ENCODE data around the gene SORBS1.

Gene SORBS1

GRCh38 chr10:95325863-95326262, 235.3 kb downstream of the SORBS1 start:
- no peak overlapping the region for H3K23ac ChIP-seq (ENCODE audit: low read length)
- H3K27ac ChIP-seq (ENCODE audit: low read depth, low read length): no peak overlapping the region
- H3K4ac ChIP-seq (ENCODE audit: low read depth, low read length): no peak overlapping the region
- no peak overlapping the region for H2AK5ac ChIP-seq (ENCODE audit: low read length)
- H3K9ac ChIP-seq (ENCODE audit: low read length): no peak overlapping the region
- H2BK5ac ChIP-seq (ENCODE audit: low read length): no peak overlapping the region
- no peaks in the 10 kb centered on the region for H3K79me2 ChIP-seq (ENCODE audit: control insufficient read depth, insufficient read depth, low read length)
- no peak overlapping the region for H2BK15ac ChIP-seq (replicated peaks; ENCODE audit: low read depth)
- H3K36me3 ChIP-seq (ENCODE audit: control insufficient read depth, insufficient read depth, low read length): no peaks in the 10 kb centered on the region
- H3K18ac ChIP-seq (ENCODE audit: low read length): no peak overlapping the region
- no peak overlapping the region for H3K56ac ChIP-seq (ENCODE audit: low read length)
- H4K5ac ChIP-seq (ENCODE audit: low read length): no peak overlapping the region
- no peaks in the 10 kb centered on the region for H3K79me1 ChIP-seq (ENCODE audit: low read length)
- no peak overlapping the region for H3K4me3 ChIP-seq (ENCODE audit: low read length)
- no peak overlapping the region for H4K8ac ChIP-seq (ENCODE audit: low read depth, low read length)
- WGBS (ENCODE audit: extremely low coverage, insufficient coverage, low lambda C conversion rate): no CpG with 5 or more reads among the region's 2 CpGs
- no peaks in the 10 kb centered on the region for H3K27me3 ChIP-seq (ENCODE audit: insufficient read depth, low read length, poor library complexity)
- no peak overlapping the region for H2BK120ac ChIP-seq (ENCODE audit: low read depth, low read length)
- no peak overlapping the region for H3K4me2 ChIP-seq (ENCODE audit: low read length)
- H3K4me1 ChIP-seq (ENCODE audit: control insufficient read depth, low read depth, low read length): no peaks in the 10 kb centered on the region
- DNase-seq: no peak

GRCh38 chr10:95324436-95325268, 236.5 kb downstream of the SORBS1 start:
- no peaks in the 10 kb centered on the region for H3K4me1 ChIP-seq (ENCODE audit: control insufficient read depth, low read depth, low read length)
- no peak overlapping the region for H2AK5ac ChIP-seq (ENCODE audit: low read length)
- H3K79me1 ChIP-seq (ENCODE audit: low read length): no peaks in the 10 kb centered on the region
- H4K8ac ChIP-seq (ENCODE audit: low read depth, low read length): no peak overlapping the region
- H3K23ac ChIP-seq (ENCODE audit: low read length): no peak overlapping the region
- no CpG with 5 or more reads among the region's 11 CpGs for WGBS (ENCODE audit: extremely low coverage, insufficient coverage, low lambda C conversion rate)
- no peak overlapping the region for H2BK15ac ChIP-seq (replicated peaks; ENCODE audit: low read depth)
- no peak overlapping the region for H3K4me2 ChIP-seq (ENCODE audit: low read length)
- H3K9ac ChIP-seq (ENCODE audit: low read length): no peak overlapping the region
- no peak overlapping the region for H3K4ac ChIP-seq (ENCODE audit: low read depth, low read length)
- DNase-seq: no peak
- H3K79me2 ChIP-seq (ENCODE audit: control insufficient read depth, insufficient read depth, low read length): no peaks in the 10 kb centered on the region
- H4K5ac ChIP-seq (ENCODE audit: low read length): no peak overlapping the region
- H3K36me3 ChIP-seq (ENCODE audit: control insufficient read depth, insufficient read depth, low read length): no peaks in the 10 kb centered on the region
- no peak overlapping the region for H3K4me3 ChIP-seq (ENCODE audit: low read length)
- H2BK120ac ChIP-seq (ENCODE audit: low read depth, low read length): no peak overlapping the region
- H3K56ac ChIP-seq (ENCODE audit: low read length): no peak overlapping the region
- H3K27me3 ChIP-seq (ENCODE audit: insufficient read depth, low read length, poor library complexity): no peaks in the 10 kb centered on the region
- H2BK5ac ChIP-seq (ENCODE audit: low read length): no peak overlapping the region
- H3K27ac ChIP-seq (ENCODE audit: low read depth, low read length): no peak overlapping the region
- H3K18ac ChIP-seq (ENCODE audit: low read length): no peak overlapping the region

GRCh38 chr10:95321554-95322301, 239.4 kb downstream of the SORBS1 start:
- Histone ChIP-seq H2BK120ac (ENCODE audit: low read depth, low read length) (no peak overlapping the region), H3K9ac (ENCODE audit: low read length) (no peak overlapping the region), H3K56ac (ENCODE audit: low read length) (no peak overlapping the region), H2BK15ac (replicated peaks; ENCODE audit: low read depth) (no peak overlapping the region), H3K79me1 (ENCODE audit: low read length) (no peaks in the 10 kb centered on the region), H2AK5ac (ENCODE audit: low read length) (no peak overlapping the region), H3K79me2 (ENCODE audit: control insufficient read depth, insufficient read depth, low read length) (no peaks in the 10 kb centered on the region), H2BK5ac (ENCODE audit: low read length) (no peak overlapping the region), H3K27ac (ENCODE audit: low read depth, low read length) (no peak overlapping the region), H3K23ac (ENCODE audit: low read length) (no peak overlapping the region), H3K36me3 (ENCODE audit: control insufficient read depth, insufficient read depth, low read length) (no peaks in the 10 kb centered on the region), H3K18ac (ENCODE audit: low read length) (no peak overlapping the region), H3K4me1 (ENCODE audit: control insufficient read depth, low read depth, low read length) (no peaks in the 10 kb centered on the region), H3K27me3 (ENCODE audit: insufficient read depth, low read length, poor library complexity) (no peaks in the 10 kb centered on the region), H3K4ac (ENCODE audit: low read depth, low read length) (no peak overlapping the region), H3K4me2 (ENCODE audit: low read length) (no peak overlapping the region), H4K8ac (ENCODE audit: low read depth, low read length) (no peak overlapping the region), H4K5ac (ENCODE audit: low read length) (no peak overlapping the region), H3K4me3 (ENCODE audit: low read length) (no peak overlapping the region)
- WGBS (ENCODE audit: extremely low coverage, insufficient coverage, low lambda C conversion rate): no CpG with 5 or more reads among the region's 10 CpGs
- DNase-seq: no peak

GRCh38 chr10:95319239-95319638, 241.9 kb downstream of the SORBS1 start:
- Histone ChIP-seq H3K79me2 (ENCODE audit: control insufficient read depth, insufficient read depth, low read length) (no peaks in the 10 kb centered on the region), H4K5ac (ENCODE audit: low read length) (no peak overlapping the region), H4K8ac (ENCODE audit: low read depth, low read length) (no peak overlapping the region), H3K27me3 (ENCODE audit: insufficient read depth, low read length, poor library complexity) (no peaks in the 10 kb centered on the region), H2BK5ac (ENCODE audit: low read length) (no peak overlapping the region), H3K4me1 (ENCODE audit: control insufficient read depth, low read depth, low read length) (peaks cover 6% of the 10 kb centered on the region), H2BK120ac (ENCODE audit: low read depth, low read length) (no peak overlapping the region), H2AK5ac (ENCODE audit: low read length) (no peak overlapping the region), H3K18ac (ENCODE audit: low read length) (no peak overlapping the region), H3K36me3 (ENCODE audit: control insufficient read depth, insufficient read depth, low read length) (no peaks in the 10 kb centered on the region), H3K27ac (ENCODE audit: low read depth, low read length) (no peak overlapping the region), H3K9ac (ENCODE audit: low read length) (no peak overlapping the region), H3K79me1 (ENCODE audit: low read length) (no peaks in the 10 kb centered on the region), H3K4ac (ENCODE audit: low read depth, low read length) (no peak overlapping the region), H3K56ac (ENCODE audit: low read length) (no peak overlapping the region), H3K23ac (ENCODE audit: low read length) (no peak overlapping the region), H2BK15ac (replicated peaks; ENCODE audit: low read depth) (no peak overlapping the region), H3K4me2 (ENCODE audit: low read length) (no peak overlapping the region), H3K4me3 (ENCODE audit: low read length) (no peak overlapping the region)
- DNase-seq: no peak

- Histone ChIP-seq H2AK5ac (ENCODE audit: low read length) (no peak overlapping the region), H3K23ac (ENCODE audit: low read length) (no peak overlapping the region), H2BK15ac (replicated peaks; ENCODE audit: low read depth) (no peak overlapping the region), H4K5ac (ENCODE audit: low read length) (no peak overlapping the region), H3K27ac (ENCODE audit: low read depth, low read length) (peak overlapping the region; percentile 74), H2BK120ac (ENCODE audit: low read depth, low read length) (no peak overlapping the region), H3K79me1 (ENCODE audit: low read length) (no peaks in the 10 kb centered on the region), H4K8ac (ENCODE audit: low read depth, low read length) (no peak overlapping the region), H3K27me3 (ENCODE audit: insufficient read depth, low read length, poor library complexity) (no peaks in the 10 kb centered on the region), H3K4me2 (ENCODE audit: low read length) (no peak overlapping the region), H2BK5ac (ENCODE audit: low read length) (peak overlapping the region; percentile 2), H3K56ac (ENCODE audit: low read length) (peak overlapping the region; percentile 56), H3K9ac (ENCODE audit: low read length) (no peak overlapping the region), H3K4ac (ENCODE audit: low read depth, low read length) (no peak overlapping the region), H3K79me2 (ENCODE audit: control insufficient read depth, insufficient read depth, low read length) (no peaks in the 10 kb centered on the region), H3K4me3 (ENCODE audit: low read length) (no peak overlapping the region), H3K18ac (ENCODE audit: low read length) (peak overlapping the region; percentile 88), H3K4me1 (ENCODE audit: control insufficient read depth, low read depth, low read length) (peaks cover 23% of the 10 kb centered on the region), H3K36me3 (ENCODE audit: control insufficient read depth, insufficient read depth, low read length) (no peaks in the 10 kb centered on the region)
- DNase-seq: peak; percentile 89
- WGBS (ENCODE audit: extremely low coverage, insufficient coverage, low lambda C conversion rate): no CpG with 5 or more reads among the region's 2 CpGs
These were observed 245.7 kb downstream of the SORBS1 start for GRCh38 chr10:95315509-95315908.

Measured in mesendoderm (in vitro differentiated cells).